ENCODE data around the gene DIP2A. TPM values are rescaled to one million over a fixed set of nuclear protein-coding genes. Genes with fewer than 3 reads are reported as not detected.

The DIP2A gene
- polyA plus RNA-seq, 1 donor (not counting 4 experiments of a cell fraction or from before 2014, with no cell fraction given), result 41.6 TPM

DNA sequence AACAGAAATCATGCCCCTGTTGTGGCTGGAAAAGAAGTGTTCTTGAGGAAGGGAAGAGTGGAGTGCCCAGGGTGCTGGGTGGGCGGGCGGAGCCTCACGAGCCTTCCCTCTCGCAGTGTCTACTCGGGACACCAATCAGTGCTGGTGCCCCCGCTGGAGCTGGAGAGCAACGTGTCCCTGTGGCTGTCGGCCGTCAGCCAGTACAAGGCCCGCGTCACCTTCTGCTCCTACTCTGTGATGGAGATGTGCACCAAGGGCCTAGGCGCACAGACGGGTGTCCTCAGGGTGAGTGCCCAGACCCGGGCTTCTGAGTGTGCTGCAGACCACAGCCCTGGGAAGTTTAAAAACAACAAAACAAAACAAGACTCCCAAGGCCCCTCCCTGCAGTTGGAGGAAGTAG is 98.8 kb downstream of the DIP2A start:
- H3K27ac ChIP-seq (ENCODE audit: control insufficient read depth, insufficient read depth, low read length), result no peak overlapping the region
- H3K4me1 ChIP-seq (ENCODE audit: control insufficient read depth, extremely low read depth, insufficient read depth, low read length), result no peaks in the 10 kb centered on the region
- H3K4me2 ChIP-seq (ENCODE audit: control insufficient read depth, extremely low read depth, insufficient read depth, low read depth, low read length), result no peak overlapping the region
- H3K36me3 ChIP-seq (ENCODE audit: control insufficient read depth in 2 of 2, extremely low read depth in 1 of 2, insufficient read depth in 2 of 2, low read length in 2 of 2), result peaks cover 48% of the 10 kb centered on the region in 2 experiments
- FAIRE-seq (no peak), DNase-seq (ENCODE audit: low read depth, low spot score) (no peak)
- no peak overlapping the region for H2AFZ ChIP-seq (ENCODE audit: control insufficient read depth, low read length)
- TF ChIP-seq, protein P1, sequence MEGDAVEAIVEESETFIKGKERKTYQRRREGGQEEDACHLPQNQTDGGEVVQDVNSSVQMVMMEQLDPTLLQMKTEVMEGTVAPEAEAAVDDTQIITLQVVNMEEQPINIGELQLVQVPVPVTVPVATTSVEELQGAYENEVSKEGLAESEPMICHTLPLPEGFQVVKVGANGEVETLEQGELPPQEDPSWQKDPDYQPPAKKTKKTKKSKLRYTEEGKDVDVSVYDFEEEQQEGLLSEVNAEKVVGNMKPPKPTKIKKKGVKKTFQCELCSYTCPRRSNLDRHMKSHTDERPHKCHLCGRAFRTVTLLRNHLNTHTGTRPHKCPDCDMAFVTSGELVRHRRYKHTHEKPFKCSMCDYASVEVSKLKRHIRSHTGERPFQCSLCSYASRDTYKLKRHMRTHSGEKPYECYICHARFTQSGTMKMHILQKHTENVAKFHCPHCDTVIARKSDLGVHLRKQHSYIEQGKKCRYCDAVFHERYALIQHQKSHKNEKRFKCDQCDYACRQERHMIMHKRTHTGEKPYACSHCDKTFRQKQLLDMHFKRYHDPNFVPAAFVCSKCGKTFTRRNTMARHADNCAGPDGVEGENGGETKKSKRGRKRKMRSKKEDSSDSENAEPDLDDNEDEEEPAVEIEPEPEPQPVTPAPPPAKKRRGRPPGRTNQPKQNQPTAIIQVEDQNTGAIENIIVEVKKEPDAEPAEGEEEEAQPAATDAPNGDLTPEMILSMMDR (optimal IDR thresholded peaks at IDR 0.05 in 1 of 3, IDR thresholded peaks at IDR 0.05 in 1 of 3, conservative IDR thresholded peaks at IDR 0.05 in 1 of 3; ENCODE audit: extremely low read depth in 1 of 3, insufficient read depth in 2 of 3, low read length in 3 of 3), result no peak
- TF ChIP-seq EZH2 (IDR thresholded peaks at IDR 0.05; ENCODE audit: low read length), result no peak
- no peaks in the 10 kb centered on the region for H3K9me1 ChIP-seq (ENCODE audit: control insufficient read depth, extremely low read depth, insufficient read depth, low read length)
- H4K20me1 ChIP-seq (ENCODE audit: control insufficient read depth, extremely low read depth, insufficient read depth, low read length), result no peaks in the 10 kb centered on the region
- H3K9ac ChIP-seq (ENCODE audit: control insufficient read depth, extremely low read depth, insufficient read depth, low read length), result no peak overlapping the region
- H3K9me3 ChIP-seq (ENCODE audit: control insufficient read depth, low read depth, low read length), result no peaks in the 10 kb centered on the region
- no peaks in the 10 kb centered on the region for H3K79me2 ChIP-seq (ENCODE audit: control insufficient read depth, insufficient read depth, low read length)
- dilution Hi-C loops (cut with MboI; ENCODE audit: extremely low pct_ligation_motif_present, low sequenced_read_pairs), result no loop called here
- no peaks in the 10 kb centered on the region for H3K27me3 ChIP-seq (ENCODE audit: control insufficient read depth, extremely low read depth, insufficient read depth, low read length)
- no peak overlapping the region for H3K4me3 ChIP-seq (ENCODE audit: control insufficient read depth in 2 of 3, extremely low read depth in 1 of 3, insufficient read depth in 2 of 3, low read depth in 1 of 3, low read length in 3 of 3)

DNA sequence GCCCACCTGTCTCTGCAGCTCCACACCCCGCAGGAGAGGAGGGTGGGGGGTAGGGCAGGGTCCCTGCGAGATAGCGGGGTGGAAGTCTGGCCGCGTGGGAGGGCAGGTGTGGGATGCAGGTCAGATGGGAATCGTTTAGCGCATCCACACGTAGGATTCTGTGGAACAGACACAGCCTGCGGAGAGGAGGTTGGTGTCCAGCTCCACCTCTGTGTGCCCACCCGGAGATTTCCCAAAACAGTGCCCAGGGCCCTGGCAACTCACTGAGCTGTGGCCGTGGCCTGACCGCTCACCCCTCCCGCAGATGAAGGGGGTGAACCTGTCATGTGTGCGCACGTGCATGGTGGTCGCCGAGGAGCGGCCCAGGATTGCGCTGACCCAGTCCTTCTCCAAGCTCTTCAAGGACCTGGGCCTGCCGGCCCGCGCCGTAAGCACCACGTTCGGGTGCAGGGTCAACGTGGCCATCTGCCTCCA is 99.3 kb downstream of the DIP2A start:
- Histone ChIP-seq H3K4me2 (ENCODE audit: control insufficient read depth, extremely low read depth, insufficient read depth, low read depth, low read length) (no peak overlapping the region), H3K79me2 (ENCODE audit: control insufficient read depth, insufficient read depth, low read length) (no peaks in the 10 kb centered on the region), H3K9me3 (ENCODE audit: control insufficient read depth, low read depth, low read length) (no peaks in the 10 kb centered on the region), H2AFZ (ENCODE audit: control insufficient read depth, low read length) (no peak overlapping the region), H4K20me1 (ENCODE audit: control insufficient read depth, extremely low read depth, insufficient read depth, low read length) (no peaks in the 10 kb centered on the region), H3K9ac (ENCODE audit: control insufficient read depth, extremely low read depth, insufficient read depth, low read length) (no peak overlapping the region), H3K27ac (ENCODE audit: control insufficient read depth, insufficient read depth, low read length) (no peak overlapping the region), H3K9me1 (ENCODE audit: control insufficient read depth, extremely low read depth, insufficient read depth, low read length) (no peaks in the 10 kb centered on the region), H3K27me3 (ENCODE audit: control insufficient read depth, extremely low read depth, insufficient read depth, low read length) (no peaks in the 10 kb centered on the region), H3K36me3 (ENCODE audit: control insufficient read depth in 2 of 2, extremely low read depth in 1 of 2, insufficient read depth in 2 of 2, low read length in 2 of 2) (peaks cover 51 to 52% of the 10 kb centered on the region in 2 experiments), H3K4me1 (ENCODE audit: control insufficient read depth, extremely low read depth, insufficient read depth, low read length) (no peaks in the 10 kb centered on the region), H3K4me3 (ENCODE audit: control insufficient read depth in 2 of 3, extremely low read depth in 1 of 3, insufficient read depth in 2 of 3, low read depth in 1 of 3, low read length in 3 of 3) (no peak overlapping the region)
- no peak for DNase-seq (ENCODE audit: low read depth, low spot score)
- dilution Hi-C loops (cut with MboI; ENCODE audit: extremely low pct_ligation_motif_present, low sequenced_read_pairs), result no loop called here
- FAIRE-seq, result no peak
- TF ChIP-seq EZH2 (IDR thresholded peaks at IDR 0.05; ENCODE audit: low read length), result no peak
- TF ChIP-seq, protein P1 (optimal IDR thresholded peaks at IDR 0.05 in 1 of 3, IDR thresholded peaks at IDR 0.05 in 1 of 3, conservative IDR thresholded peaks at IDR 0.05 in 1 of 3; ENCODE audit: extremely low read depth in 1 of 3, insufficient read depth in 2 of 3, low read length in 3 of 3), result no peak

Data from keratinocyte (primary cell).